GM21381 (cell line): ENCODE measurements around the gene MAPK10.
"Not testable (repeated sequence)": the region's sequence is repeated elsewhere in the genome, so short reads cannot be mapped to it uniquely, and the experiment has no call there.

Experiments used
- ATAC-seq: cut with Tn5 transposase; IDR thresholded peaks from one replicate; pipeline ENCODE4 v1.9.1; 2021; ENCODE audit warnings: mild to moderate bottlenecking, moderate library complexity; ENCODE audit not compliant: unreplicated experiment

The MAPK10 gene

DNA sequence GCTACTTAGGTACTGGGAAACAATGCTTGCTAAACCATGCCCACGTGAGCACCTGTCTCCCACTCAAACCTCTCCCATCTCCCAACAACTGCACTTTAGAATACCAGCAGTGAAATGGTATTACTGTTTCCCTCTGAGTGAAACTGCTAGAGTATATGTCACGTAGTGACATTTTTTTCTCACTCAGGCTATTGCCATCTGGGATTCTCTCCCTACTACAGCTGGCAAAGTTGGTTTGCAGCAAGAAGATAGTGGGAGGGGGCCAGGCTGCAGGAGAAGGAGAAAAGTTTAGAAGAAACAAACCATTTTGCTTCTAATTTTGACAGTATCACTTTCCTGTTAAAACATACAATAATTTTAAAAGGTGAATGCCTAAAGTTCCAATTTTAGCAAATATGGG lies 358.3 kb downstream of the MAPK10 start:
- no peak for ATAC-seq

GRCh38 chr4:85995361-85995760 lies 364.5 kb downstream of the MAPK10 start:
- peak; percentile 76 for ATAC-seq

DNA sequence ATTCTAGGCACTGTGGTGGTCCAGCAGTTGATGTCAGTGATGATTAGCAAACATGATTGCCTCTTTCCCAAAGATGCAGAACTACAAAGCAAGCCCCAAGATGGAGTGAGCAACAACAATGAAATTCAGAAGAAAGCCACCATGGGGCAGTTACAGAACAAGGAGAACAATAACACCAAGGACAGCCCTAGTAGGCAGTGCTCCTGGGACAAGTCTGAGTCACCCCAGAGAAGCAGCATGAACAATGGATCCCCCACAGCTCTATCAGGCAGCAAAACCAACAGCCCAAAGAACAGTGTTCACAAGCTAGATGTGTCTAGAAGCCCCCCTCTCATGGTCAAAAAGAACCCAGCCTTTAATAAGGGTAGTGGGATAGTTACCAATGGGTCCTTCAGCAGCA lies 365.3 kb downstream of the MAPK10 start:
- no peak for ATAC-seq

DNA sequence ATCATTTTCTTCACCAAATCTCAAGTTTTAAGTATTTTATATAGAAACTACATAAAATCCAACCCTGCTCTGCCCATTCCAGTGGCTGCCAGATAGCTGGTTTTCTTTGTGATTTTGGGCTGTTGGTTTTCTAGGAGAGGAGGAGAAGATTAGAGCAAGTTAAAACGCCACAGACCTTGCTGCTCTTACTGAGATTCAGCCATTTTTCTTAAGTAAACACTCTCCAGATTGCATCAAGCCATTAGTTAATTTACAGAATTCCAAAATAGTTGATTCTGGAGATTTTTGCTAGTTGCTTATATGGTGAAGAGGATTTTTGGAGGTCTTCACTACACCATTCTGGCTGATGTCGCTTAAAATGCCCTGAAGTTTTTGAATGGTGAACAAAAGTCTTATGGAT lies 366.2 kb downstream of the MAPK10 start:
- ATAC-seq = no peak

- no peak for ATAC-seq
Measured at GRCh38 chr4:85986266-85986665, 373.6 kb downstream of the MAPK10 start.

DNA sequence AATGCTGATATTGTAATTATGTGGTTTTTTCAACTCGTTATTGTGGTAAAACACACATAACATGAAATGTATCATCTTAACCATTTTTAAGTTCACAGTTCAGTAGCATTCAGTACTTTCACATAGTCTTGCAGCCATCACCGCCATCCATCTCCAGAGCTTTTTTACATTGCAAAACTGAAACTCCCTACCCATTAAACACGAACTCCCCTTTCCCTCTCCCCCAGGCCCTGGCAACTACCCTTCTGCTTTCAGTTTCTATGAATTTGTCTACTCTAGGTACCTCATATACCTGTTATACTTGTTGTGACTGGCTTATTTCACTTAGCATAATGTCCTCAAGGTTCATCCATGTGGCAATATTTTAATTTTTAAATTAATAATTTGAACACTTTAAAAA lies 380.6 kb downstream of the MAPK10 start:
- peak; percentile 95 for ATAC-seq

GRCh38 chr4:85970535-85970934 lies 389.3 kb downstream of the MAPK10 start:
- ATAC-seq = no peak

- peak; percentile 53 for ATAC-seq
Measured at GRCh38 chr4:85968945-85969819, 390.7 kb downstream of the MAPK10 start.

GRCh38 chr4:85967872-85968271 lies 392.0 kb downstream of the MAPK10 start:
- no peak for ATAC-seq

GRCh38 chr4:85966373-85966772 lies 393.5 kb downstream of the MAPK10 start:
- no peak for ATAC-seq

- no peak for ATAC-seq
Measured at GRCh38 chr4:85965529-85965928, 394.3 kb downstream of the MAPK10 start.

DNA sequence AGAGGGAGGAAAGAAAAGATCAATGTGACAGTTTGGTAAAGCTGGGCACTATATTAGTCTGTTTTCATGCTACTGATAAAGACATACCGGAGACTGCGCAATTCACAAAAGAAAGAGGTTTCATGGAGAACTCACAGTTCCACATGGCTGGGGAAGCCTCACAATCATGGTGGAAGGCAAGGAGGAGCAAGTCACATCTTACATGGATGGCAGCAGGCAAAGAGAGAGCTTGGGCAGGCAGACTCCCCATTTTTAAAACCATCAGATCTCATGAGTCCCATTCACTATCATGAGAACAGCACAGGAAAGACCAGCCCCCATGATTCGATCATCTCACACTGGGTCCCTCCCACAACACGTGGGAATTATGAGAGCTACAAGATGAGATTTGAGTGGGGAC lies 394.8 kb downstream of the MAPK10 start:
- not testable (repeated sequence) for ATAC-seq

DNA sequence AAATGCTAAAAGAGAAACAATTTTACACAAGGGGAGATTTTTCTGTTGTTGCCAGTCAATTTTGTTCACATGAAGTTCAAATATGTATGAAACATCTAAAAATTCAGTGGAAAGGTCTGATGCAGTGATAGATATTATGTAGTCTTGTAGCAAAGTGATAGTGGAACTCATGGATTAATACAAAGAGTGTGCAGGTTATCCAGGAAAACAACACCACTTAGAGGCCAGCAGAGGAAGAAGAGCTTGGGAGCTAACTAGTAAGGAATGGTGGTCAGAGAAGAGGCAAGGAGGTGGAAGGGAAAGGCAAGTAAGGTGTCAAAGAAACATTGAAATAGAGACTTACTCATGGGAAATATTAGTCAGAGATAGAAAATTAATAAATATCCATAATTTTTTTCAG lies 395.6 kb downstream of the MAPK10 start:
- no peak for ATAC-seq

DNA sequence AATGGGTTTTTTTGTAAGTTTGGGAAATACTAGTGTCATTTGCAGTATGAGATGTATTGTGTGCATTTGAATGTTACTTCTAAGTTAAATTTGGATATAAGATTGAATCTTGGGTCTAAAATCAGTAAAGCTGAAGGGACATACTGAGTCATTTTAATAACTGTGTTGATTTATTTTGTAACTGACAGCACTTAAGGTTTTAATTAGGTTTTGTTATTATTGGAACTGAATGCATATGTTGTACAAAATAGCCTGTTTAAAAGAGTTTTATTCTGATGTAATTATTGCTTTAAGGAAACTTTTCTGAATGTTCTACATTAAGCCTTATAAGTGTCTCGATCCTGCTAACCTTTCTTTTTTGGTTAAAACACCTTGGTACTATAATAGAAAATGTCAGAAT lies 396.6 kb downstream of the MAPK10 start:
- no peak for ATAC-seq

GRCh38 chr4:85961887-85962286 lies 398.0 kb downstream of the MAPK10 start:
- ATAC-seq = no peak

- no peak for ATAC-seq
Measured at GRCh38 chr4:85956293-85956945, 403.4 kb downstream of the MAPK10 start.

GRCh38 chr4:85955620-85956292 lies 404.1 kb downstream of the MAPK10 start:
- ATAC-seq = no peak

DNA sequence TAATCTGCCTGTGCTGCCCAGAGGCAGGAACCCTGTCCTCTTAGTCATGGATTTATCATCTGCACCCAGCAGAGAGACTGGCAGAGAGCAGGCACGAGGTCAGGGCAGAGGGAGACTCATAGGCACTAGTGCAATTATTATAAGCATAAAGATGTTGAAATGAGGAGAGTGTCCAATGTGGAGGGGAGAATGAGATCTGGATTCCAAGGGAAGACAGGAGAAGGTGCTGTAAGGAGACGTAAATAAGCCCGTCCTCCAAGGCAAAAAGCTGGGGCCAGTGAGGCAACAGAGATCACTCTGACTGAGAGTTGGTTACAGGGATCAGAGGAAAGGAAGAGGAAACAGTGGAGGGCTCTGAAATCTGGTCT lies 406.2 kb downstream of the MAPK10 start:
- ATAC-seq = no peak

DNA sequence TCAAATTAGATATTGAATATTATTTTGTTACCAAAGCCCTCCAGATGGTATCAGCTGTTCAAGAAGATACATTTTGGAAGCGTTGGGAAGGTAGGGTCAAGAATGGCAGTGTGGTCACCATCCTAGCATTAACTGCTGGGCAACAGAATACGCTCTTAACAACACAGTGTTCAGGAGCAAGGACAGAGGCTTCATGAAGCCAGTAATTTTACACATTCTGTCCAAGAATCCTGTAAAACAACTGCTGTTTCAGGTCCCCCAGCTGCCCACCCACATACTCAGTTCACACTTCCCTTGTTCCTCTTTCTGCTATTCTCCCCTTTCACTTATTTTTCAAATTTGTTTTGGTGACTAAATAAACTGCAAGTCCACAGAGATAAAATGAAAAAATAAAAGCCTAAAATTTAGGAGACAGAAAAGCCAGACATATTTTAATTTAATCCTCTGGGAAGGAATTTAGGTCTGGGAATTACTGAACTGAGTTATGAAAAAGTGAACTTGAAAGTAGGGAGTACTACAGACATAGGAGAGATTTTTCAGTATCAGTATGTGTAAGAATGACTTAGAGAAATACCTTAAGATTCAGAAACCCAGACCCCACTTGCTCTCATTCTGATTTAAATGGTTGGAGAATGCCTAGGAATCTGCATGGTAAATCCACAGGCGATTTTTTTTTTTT lies 406.7 kb downstream of the MAPK10 start:
- no peak for ATAC-seq

GRCh38 chr4:85952528-85952927 lies 407.3 kb downstream of the MAPK10 start:
- ATAC-seq = no peak

DNA sequence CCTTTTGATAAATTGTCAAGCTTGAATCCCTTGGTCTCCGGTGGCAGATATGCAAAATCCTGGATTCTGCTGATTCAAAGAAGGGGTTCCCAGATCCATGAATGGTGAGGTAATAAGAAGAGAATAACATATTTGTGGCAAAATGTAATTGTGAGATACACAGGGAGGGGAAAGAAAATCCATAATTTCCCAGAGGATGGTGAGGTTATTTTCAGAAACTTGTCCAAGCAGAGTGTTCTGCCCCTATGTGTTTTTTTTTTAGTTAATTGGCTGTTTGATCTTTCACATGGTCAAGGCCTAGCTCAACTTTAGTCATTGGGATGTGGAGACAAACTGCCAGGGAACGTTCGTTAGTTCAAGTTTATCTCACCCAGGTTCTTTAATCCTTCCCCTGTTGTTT lies 408.8 kb downstream of the MAPK10 start:
- ATAC-seq = no peak
